ENCODE data around the gene ANO1.

ANO1 gene

DNA sequence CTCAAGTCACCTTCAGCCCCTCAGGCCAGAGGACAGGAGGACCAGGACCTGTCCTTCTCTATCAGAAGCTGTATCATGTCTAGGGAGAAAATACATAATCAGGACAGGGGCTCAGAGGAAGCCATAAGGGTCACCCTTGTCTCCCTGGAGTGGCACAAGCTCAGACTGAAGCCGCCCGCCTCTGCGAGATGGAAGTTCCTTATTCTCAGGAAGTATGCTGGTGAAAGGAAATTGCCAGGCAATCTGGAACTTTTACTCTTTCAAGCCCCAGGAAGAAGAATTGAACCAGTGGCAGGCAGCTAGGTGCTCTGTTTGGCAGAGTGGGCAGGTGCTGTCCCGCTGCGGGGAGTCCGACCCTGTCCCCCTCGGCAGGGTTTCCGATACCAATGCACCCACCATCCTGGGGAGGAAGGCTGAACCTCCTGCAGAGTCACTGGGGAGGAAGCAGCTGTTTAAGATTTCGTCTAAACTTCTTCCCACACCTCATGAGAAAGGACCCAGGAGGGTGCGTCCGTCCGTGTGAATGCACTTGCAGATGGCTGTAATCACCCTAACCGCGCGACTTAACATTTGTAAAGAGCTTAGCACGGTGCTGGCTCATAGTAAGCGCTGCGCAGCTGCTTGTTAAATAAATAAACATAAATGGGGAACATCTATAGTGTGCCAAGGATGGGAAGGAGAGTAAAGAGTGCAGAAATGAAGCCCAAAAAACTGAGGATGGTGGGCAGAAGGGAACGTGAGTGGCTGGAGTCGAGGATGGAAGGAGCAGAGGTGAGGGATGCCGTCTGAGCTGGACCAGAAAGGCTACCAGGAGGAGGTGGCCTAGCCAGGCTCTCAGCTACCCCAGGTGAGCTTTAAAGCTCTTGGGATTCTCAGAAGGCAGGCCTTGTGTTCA is 5.0 kb upstream of the ANO1 start:
- no peak for DNase-seq (ENCODE audit: low read depth)

DNA sequence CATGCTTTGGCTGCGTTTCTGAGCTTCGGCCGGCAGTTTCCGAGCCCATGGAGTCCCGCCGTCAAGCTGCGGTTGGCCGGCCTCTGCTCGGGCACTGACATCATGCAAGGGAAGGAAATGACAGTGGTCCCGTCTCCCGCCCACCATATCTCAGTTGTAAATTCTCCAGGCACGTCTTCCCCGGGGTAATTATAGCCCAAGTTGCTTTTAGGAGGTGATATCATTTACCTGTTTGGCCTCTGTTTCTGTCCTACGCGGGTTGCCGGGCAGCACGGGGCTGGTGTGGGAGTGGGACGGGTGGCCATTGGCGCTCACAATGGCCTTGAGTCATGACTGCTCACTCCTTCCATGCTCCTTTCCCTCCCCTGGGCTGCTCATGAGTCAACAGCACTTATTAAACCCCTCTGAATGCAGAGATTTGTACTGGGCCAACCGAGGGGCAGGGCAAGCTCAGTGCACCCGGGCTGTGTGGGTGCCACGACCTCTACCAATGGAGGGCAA is 4.2 kb upstream of the ANO1 start:
- no peak for DNase-seq (ENCODE audit: low read depth)

- DNase-seq (ENCODE audit: low read depth): no peak
These were observed 3.4 kb upstream of the ANO1 start for GRCh38 chr11:70074746-70075145.

GRCh38 chr11:70075836-70076235 is 2.3 kb upstream of the ANO1 start:
- DNase-seq (ENCODE audit: low read depth): no peak

DNA sequence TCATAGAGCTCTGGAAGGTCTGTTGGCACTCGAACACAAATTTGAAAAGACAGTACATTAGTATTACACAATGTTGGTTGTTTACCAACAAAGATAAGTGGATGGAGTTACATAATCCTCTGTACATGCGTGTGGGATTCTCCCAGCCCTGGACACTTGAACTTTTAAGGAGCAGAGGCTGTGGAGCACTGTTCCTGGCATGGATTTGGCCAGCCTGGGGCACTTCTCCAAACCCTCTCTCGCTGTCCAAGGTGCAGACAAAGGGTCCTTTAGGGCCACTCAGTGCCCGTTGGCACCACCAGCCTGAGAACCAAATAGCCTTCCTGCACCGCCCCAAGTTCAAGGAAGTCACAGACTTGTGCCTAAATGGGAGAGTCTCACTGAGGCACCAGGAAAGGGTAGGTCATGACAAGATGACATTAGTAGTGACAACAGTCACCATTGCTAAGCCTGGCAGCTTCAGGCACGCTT is 1.6 kb upstream of the ANO1 start:
- DNase-seq (ENCODE audit: low read depth): no peak

DNA sequence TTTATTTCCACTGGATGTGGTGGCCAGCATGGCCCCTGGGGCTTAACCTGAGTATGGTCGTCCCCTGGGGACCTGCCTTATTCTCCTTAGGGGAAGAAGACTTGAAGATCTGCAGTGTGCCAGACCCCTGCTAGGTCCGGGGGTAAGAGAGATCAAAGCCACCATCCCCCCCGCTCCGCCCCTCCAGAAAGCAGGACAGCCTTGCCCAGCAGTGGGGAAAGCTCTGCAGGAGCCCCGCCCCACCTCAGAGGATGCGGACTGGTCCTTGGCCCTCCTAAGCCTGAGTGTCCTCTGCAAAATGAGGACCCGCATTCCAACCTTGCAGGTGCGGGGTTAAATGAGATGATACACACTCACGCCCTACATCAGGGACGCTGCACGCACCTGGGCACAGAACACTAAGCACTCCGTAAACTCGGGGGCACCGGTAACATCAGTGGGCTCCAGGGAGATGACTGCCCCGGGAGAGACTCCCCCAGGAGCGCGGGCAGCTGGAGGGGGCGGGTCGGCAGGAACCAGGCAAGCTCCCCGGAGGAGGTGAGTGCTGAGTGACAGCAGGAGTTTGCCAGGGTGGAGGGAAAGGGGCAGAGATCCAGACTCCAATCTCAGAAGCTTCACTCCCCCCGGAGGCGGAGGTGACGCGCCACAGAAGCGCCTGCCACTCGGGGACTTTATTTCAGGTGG is 564 bp upstream of the ANO1 start:
- no peak for DNase-seq (ENCODE audit: low read depth)

GRCh38 chr11:70078781-70079616 is 882 bp downstream of the ANO1 start:
- DNase-seq (ENCODE audit: low read depth): no peak

DNA sequence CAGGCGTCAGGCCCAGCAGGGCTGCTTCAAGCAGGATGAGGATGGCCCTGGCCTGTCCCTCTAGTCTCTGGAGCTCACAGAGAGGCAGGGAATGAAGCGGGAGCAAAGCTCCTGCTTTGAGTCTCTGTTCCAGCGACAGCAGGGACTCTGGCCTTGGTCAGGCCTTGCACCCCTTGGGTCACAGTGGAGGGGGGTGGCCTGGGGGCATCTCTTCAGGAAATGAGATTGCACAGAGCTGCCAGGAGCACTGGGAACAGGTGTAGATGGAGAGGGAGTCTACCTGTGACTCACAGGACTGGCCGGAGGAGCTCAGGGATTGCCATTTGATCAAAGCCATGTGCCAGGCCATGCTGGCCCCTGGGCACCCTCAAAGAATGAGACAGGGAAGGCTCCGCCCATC is 1.6 kb downstream of the ANO1 start:
- DNase-seq (ENCODE audit: low read depth): no peak

- no peak for DNase-seq (ENCODE audit: low read depth)
These were observed 2.6 kb downstream of the ANO1 start for GRCh38 chr11:70080763-70081162.

GRCh38 chr11:70082829-70083228 is 4.7 kb downstream of the ANO1 start:
- DNase-seq (ENCODE audit: low read depth): no peak

GRCh38 chr11:70084046-70084984 is 6.2 kb downstream of the ANO1 start:
- no peak for DNase-seq (ENCODE audit: low read depth)

DNA sequence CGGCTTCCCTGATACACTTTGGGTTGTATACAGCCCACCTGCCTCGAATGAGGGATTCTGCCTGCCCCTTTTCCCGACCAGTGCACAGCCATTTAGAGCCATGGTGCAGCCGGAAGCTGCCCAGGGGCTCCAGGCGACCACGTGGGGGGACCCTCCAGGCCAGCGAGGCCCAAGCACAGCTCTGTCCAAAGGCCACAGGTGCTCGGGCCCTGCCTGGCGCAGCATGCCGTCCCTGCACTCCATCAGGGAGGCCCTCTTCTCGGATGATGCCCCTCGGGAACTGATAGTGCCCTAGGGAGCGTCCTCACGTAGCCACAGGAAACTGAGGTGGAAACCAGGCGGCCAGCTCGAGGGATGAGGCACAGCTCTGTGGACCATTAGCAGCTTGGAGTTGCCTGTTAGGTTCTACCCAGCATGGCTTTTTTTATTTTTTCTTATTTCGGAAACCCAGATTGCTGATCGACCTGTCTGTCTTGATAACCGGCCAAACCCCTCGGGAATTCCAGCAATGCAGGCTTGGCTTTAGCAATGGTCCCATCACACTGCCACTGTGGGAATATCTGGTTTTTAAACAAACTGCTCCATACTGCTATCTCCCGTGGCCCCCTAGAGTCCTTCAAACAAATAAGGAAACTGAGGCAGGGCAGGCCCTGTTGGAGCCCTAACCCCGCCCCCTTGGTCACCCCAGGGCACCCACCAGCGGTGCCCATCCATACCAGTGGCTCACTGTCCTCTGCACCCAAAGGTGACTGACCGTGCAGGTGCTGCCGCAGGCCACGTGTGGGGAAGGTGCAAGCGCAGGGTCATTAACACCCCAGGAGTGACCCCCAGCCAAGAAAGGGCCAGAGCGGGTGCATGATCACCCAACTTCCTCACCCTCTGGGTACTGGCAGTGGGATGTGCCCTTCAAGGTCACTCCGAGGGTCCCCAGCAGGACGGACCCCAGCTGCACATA is 8.0 kb downstream of the ANO1 start:
- no peak for DNase-seq (ENCODE audit: low read depth)

DNA sequence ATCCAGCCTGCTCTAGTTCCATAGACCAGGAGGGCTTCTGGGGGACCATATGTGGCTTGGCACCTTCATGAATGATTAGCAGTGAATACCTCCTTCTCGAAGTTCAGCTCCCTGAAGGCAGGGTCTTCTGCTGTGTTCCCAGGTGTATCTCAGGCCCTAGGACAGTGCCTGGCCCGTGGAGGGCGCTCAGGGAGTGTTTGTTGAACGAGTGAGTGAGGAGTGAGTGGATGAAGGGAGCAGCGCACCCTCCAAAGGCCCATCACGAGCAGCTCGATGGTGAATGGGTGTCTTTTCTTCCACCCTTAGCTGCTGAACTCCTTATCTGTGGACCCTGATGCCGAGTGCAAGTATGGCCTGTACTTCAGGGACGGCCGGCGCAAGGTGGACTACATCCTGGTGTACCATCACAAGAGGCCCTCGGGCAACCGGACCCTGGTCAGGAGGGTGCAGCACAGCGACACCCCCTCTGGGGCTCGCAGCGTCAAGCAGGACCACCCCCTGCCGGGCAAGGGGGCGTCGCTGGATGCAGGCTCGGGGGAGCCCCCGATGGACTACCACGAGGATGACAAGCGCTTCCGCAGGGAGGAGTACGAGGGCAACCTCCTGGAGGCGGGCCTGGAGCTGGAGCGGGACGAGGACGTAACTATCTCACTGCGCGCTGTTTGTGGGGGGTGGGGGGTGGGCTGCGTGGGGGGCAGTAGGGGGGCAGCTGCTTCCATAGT is 9.5 kb downstream of the ANO1 start:
- DNase-seq (ENCODE audit: low read depth): no peak

DNA sequence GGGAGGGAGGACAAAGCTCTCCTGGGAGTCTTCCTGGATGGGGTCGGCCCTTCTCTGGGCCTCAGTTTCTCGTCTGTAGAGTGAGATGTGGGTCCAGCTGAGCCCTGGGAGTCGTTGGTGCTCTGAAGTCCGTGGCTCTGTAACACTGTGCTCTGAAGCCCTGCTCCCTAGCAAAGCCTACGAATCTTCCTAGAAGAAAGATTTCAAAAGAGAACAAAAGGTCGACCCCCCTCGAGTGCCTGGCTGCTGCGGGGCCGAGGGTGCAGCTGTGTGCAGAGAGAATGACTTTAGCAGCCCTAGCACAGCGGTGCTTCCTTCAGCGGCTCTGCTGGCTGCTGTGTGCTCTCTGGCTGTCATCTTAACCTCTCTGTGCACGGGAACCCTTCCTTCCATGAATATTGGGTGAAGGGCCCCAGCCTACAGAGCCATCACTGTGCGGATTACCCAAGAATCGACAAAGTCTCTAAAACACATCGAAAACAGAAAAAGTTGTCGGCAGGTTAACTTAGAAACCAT is 10.7 kb downstream of the ANO1 start:
- no peak for DNase-seq (ENCODE audit: low read depth)

DNA sequence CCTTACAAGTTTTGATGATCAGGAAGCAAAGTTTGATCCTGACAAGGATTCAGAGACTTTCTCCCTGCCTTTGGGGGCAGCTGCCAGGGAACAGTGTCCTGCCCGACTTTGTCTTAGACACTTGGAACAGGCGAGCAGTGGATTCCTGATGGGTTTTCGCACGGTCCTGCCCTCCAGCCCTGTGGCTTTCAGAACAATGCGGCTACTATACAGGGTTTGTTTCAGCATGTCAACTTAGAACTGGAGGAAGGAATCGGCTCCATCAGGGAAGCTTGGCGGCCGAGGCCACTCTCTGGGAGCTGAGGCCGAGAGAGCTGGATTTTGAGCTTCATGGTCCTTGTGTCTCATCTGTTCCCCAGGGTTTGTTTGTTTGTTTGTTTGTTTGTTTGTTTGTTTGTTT is 11.5 kb downstream of the ANO1 start:
- DNase-seq (ENCODE audit: low read depth): no peak

DNA sequence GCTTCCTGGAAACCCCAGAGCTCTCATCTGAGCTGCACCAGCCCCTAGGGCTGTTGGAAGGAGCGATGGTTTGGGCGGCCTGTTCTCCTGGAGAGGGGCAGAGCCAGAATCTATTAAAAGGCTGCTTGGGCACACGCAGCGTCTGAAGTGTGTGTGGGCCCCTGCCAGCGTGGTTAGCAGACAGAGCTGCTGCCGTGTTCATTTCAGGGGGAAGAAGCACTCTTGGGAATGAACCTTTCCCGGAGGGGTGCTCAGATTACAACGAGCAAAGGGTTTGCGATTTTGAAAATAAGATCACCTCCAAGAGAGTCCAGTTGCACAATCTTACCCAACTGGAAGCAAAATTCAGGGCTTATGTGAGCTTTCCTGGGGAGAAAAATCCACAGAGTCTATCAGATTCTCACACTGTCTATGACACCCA is 12.9 kb downstream of the ANO1 start:
- DNase-seq (ENCODE audit: low read depth): no peak

GRCh38 chr11:70091638-70092037 is 13.5 kb downstream of the ANO1 start:
- no peak for DNase-seq (ENCODE audit: low read depth)

DNA sequence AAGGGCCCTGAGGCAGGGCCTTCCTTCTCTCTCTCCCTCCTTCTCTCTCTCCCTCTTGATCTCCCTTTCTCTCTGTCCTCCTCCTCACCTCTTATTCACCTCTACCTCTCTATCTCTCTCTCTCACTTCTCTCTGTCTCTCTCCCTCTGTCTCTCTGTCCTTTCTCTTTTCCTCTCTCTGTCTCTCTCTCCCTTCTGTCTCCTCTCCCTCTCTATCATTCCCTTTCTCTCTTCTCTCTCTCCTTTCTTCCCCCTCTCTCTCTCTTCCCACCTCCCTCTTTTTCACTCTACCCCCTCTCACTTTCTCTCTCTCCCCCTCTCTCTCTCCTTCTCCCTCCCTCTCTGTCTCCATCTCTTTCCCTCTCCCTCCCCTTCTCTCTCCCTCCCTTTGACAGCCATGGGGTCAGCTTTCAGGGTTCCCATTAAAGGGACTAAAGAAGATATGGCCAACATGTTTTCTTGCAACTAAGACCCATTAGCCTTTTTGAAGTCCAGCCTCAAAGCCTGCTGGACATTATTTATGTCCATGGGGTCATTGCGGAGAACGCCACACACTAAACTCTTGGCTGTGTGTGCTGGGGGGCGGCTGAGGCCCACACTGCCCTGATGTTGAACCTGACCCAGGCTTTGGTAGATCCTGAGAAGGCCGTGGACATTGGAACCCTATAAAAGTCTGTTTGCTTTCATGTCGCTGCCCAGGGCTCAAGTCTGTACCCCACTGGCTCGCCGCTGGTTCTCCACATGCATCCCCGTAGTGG is 15.0 kb downstream of the ANO1 start:
- DNase-seq (ENCODE audit: low read depth): no peak
